HCT116 (cell line): Measurements from ENCODE around the gene SIN3A.

Experiments
- EZH2 ChIP-seq: fragments of 200-600 bp; sonication (generic); IDR thresholded peaks from 2 replicates; pipeline ENCODE4 v1.6.1; 2017; ENCODE audit warnings: antibody characterized with exemption, mixed run types
- EZH2phosphoT487 ChIP-seq: fragments of 200-600 bp; IDR thresholded peaks from 2 replicates; pipeline ENCODE4 v1.6.1; 2018; ENCODE audit warnings: antibody characterized with exemption, borderline replicate concordance
- POLR2A ChIP-seq: IDR thresholded peaks from 2 replicates; pipeline ENCODE4 v1.7.0; 2011; ENCODE audit warnings: borderline replicate concordance; ENCODE audit not compliant: insufficient read depth, insufficient read length; ENCODE audit errors: extremely low read depth
- RAD21 ChIP-seq: IDR thresholded peaks from 2 replicates; pipeline ENCODE4 v1.6.1; 2012; ENCODE audit warnings: low read depth, mild to moderate bottlenecking
- SRF ChIP-seq: IDR thresholded peaks from 2 replicates; pipeline ENCODE4 v1.6.1; 2012; ENCODE audit warnings: low read depth
- ZFX ChIP-seq: fragments of 450-650 bp; IDR thresholded peaks from 2 replicates; pipeline ENCODE4 v1.6.1; 2017
- TF ChIP-seq, protein P1 (sequence below), 3 experiments: fragments of 200-600 bp in 1 of 3; sonication (generic) in 1 of 3; IDR thresholded peaks in 2 of 3; conservative IDR thresholded peaks in 1 of 3; 2 replicates each; pipeline ENCODE4 v1.5.1; 2012 to 2017; ENCODE audit warnings: low read depth in 2 of 3, low read length in 2 of 3, antibody characterized with exemption in 1 of 3, borderline replicate concordance in 1 of 3, control low read depth in 1 of 3, mild to moderate bottlenecking in 1 of 3, mixed read lengths in 1 of 3, mixed run types in 1 of 3, moderate library complexity in 1 of 3; ENCODE audit not compliant: insufficient read depth in 1 of 3
- TF ChIP-seq, protein P2 (sequence below): IDR thresholded peaks from 2 replicates; pipeline ENCODE4 v1.6.1; 2011; ENCODE audit warnings: mild to moderate bottlenecking, low read length, moderate library complexity; ENCODE audit not compliant: insufficient replicate concordance; ENCODE audit errors: extremely low read depth

DNA sequence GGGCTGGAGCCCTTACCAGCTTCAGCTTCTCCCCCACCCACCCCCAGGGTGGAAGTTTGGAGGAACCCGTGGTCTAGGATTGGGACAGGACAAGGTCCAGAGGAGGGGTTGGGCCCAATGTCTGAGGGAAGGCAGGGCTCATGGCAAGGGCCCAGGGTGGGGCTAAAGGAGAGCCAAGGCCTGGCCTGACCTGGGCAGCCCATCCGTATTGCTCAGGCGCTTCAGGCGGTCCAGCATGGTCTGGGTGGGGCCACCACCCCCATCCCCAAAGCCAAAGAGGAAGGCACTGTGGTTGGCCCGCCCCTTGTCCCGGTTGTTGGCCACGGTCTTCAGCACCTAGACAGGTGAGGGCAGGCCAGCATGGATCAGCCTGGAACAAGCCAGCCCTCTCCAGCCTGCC is 90.6 kb downstream of the SIN3A start:
- TF ChIP-seq, protein P1, sequence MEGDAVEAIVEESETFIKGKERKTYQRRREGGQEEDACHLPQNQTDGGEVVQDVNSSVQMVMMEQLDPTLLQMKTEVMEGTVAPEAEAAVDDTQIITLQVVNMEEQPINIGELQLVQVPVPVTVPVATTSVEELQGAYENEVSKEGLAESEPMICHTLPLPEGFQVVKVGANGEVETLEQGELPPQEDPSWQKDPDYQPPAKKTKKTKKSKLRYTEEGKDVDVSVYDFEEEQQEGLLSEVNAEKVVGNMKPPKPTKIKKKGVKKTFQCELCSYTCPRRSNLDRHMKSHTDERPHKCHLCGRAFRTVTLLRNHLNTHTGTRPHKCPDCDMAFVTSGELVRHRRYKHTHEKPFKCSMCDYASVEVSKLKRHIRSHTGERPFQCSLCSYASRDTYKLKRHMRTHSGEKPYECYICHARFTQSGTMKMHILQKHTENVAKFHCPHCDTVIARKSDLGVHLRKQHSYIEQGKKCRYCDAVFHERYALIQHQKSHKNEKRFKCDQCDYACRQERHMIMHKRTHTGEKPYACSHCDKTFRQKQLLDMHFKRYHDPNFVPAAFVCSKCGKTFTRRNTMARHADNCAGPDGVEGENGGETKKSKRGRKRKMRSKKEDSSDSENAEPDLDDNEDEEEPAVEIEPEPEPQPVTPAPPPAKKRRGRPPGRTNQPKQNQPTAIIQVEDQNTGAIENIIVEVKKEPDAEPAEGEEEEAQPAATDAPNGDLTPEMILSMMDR (IDR thresholded peaks at IDR 0.05 in 2 of 3, conservative IDR thresholded peaks at IDR 0.05 in 1 of 3; ENCODE audit: borderline replicate concordance in 1 of 3, insufficient read depth in 1 of 3, low read depth in 2 of 3, low read length in 2 of 3): no peak
- TF ChIP-seq, protein P2, sequence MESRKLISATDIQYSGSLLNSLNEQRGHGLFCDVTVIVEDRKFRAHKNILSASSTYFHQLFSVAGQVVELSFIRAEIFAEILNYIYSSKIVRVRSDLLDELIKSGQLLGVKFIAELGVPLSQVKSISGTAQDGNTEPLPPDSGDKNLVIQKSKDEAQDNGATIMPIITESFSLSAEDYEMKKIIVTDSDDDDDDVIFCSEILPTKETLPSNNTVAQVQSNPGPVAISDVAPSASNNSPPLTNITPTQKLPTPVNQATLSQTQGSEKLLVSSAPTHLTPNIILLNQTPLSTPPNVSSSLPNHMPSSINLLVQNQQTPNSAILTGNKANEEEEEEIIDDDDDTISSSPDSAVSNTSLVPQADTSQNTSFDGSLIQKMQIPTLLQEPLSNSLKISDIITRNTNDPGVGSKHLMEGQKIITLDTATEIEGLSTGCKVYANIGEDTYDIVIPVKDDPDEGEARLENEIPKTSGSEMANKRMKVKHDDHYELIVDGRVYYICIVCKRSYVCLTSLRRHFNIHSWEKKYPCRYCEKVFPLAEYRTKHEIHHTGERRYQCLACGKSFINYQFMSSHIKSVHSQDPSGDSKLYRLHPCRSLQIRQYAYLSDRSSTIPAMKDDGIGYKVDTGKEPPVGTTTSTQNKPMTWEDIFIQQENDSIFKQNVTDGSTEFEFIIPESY: no peak
- TF ChIP-seq POLR2A: no peak
- no peak for TF ChIP-seq ZFX
- TF ChIP-seq SRF: no peak
- TF ChIP-seq EZH2: no peak
- no peak for TF ChIP-seq EZH2phosphoT487
- no peak for TF ChIP-seq RAD21
